OCI-LY1 (cell line): Measurements from ENCODE around the gene RSPH1.

ENCODE experiments used
- H2AFZ ChIP-seq: fragments of 200-600 bp; sonication (generic), shearing (Covaris generic); 2 replicates; pipeline ENCODE4 v1.6.0; 2014; ENCODE audit warnings: antibody characterized with exemption, mild to moderate bottlenecking, low read length
- H3F3A ChIP-seq: fragments of 200-600 bp; sonication (generic), shearing (Covaris generic); 2 replicates; pipeline ENCODE4 v1.6.0; 2014; ENCODE audit warnings: mild to moderate bottlenecking, antibody characterized with exemption, low read length, moderate library complexity; ENCODE audit not compliant: insufficient read depth
- H3K27ac ChIP-seq: fragments of 200-600 bp; sonication (generic); 2 replicates; pipeline ENCODE4 v1.5.1; 2014; ENCODE audit warnings: low read length, mixed run types, mild to moderate bottlenecking, low read depth; ENCODE audit not compliant: poor library complexity, severe bottlenecking
- H3K27me3 ChIP-seq: fragments of 200-600 bp; sonication (generic); 2 replicates; pipeline ENCODE4 v1.6.0; 2014; ENCODE audit warnings: antibody characterized with exemption, mild to moderate bottlenecking, low read length, moderate library complexity; ENCODE audit not compliant: insufficient read depth
- H3K36me3 ChIP-seq: fragments of 200-600 bp; sonication (generic); 2 replicates; pipeline ENCODE4 v1.6.1; 2014; ENCODE audit warnings: mild to moderate bottlenecking, antibody characterized with exemption, low read length, moderate library complexity, mixed read lengths; ENCODE audit not compliant: insufficient read depth
- H3K4me1 ChIP-seq: fragments of 200-600 bp; sonication (generic); 2 replicates; pipeline ENCODE4 v1.5.1; 2014; ENCODE audit warnings: mild to moderate bottlenecking, low read length, moderate library complexity; ENCODE audit not compliant: insufficient read depth, severe bottlenecking
- H3K4me2 ChIP-seq: fragments of 200-600 bp; sonication (generic), shearing (Covaris generic); 2 replicates; pipeline ENCODE4 v1.6.1; 2014; ENCODE audit warnings: low read length
- H3K4me3 ChIP-seq: fragments of 200-600 bp; sonication (generic); 2 replicates; pipeline ENCODE4 v1.5.1; 2014; ENCODE audit warnings: low read length, low read depth, mild to moderate bottlenecking, mixed read lengths; ENCODE audit not compliant: poor library complexity, severe bottlenecking
- H3K79me2 ChIP-seq: fragments of 200-600 bp; shearing (Covaris generic); 2 replicates; pipeline ENCODE4 v1.6.1; 2016; ENCODE audit warnings: mixed run types, low read length, mixed read lengths; ENCODE audit not compliant: insufficient read depth
- H3K9ac ChIP-seq: fragments of 200-600 bp; sonication (generic), shearing (Covaris generic); 2 replicates; pipeline ENCODE4 v1.6.1; 2014; ENCODE audit warnings: mild to moderate bottlenecking, low read length, mixed read lengths
- H3K9me2 ChIP-seq: fragments of 200-600 bp; sonication (generic), shearing (Covaris generic); 2 replicates; pipeline ENCODE4 v1.6.1; 2014; ENCODE audit warnings: low read depth, mild to moderate bottlenecking, low read length, mixed read lengths
- H3K9me3 ChIP-seq: fragments of 200-600 bp; shearing (Covaris generic); 2 replicates; pipeline ENCODE4 v1.6.1; 2014; ENCODE audit warnings: low read length, mixed read lengths
- H4K20me1 ChIP-seq: fragments of 200-600 bp; sonication (generic), shearing (Covaris generic); 2 replicates; pipeline ENCODE4 v1.6.0; 2016; ENCODE audit warnings: mild to moderate bottlenecking, low read length; ENCODE audit not compliant: insufficient read depth
- EZH2 ChIP-seq: fragments of 200-600 bp; sonication (generic), shearing (Covaris generic); IDR thresholded peaks from 2 replicates; pipeline ENCODE4 v1.8.0; 2017; ENCODE audit warnings: borderline replicate concordance, mixed run types, mild to moderate bottlenecking, antibody characterized with exemption, low read length, moderate library complexity, mixed read lengths
- TF ChIP-seq, protein P1 (sequence below): fragments of 200-600 bp; sonication (generic), shearing (Covaris generic); IDR thresholded peaks from 2 replicates; pipeline ENCODE4 v1.5.1; 2017; ENCODE audit warnings: mild to moderate bottlenecking, antibody characterized with exemption, low read length, moderate library complexity, mixed read lengths

Gene RSPH1

DNA sequence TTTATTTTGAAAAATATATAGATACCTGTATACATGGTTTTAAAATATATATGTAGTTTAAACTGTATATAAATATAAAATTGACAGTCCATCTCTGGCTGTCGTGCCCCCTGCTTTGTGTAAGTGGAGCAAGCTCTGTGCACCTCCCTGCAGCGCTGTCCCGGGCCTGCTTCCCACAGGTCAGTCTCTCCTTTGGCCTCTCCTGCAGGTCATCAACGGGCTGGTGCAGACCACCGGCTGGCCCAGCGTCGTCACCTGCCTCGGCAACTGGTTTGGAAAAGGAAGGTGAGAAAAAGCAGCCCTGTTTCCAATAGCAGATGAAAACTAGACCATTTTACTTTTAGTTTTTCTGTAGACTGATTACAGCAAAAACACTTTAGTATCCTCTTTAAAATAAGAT is 46.2 kb upstream of the RSPH1 start:
- Histone ChIP-seq H3K9me2 (no peaks in the 10 kb centered on the region), H4K20me1 (no peaks in the 10 kb centered on the region), H3K79me2 (no peaks in the 10 kb centered on the region), H3K9me3 (no peaks in the 10 kb centered on the region), H3K36me3 (peaks cover 20% of the 10 kb centered on the region; the same call in 1 of the 2 replicates), H3K27me3 (no peaks in the 10 kb centered on the region), H2AFZ (no peak overlapping the region), H3K4me3 (no peak overlapping the region), H3K27ac (no peak overlapping the region), H3K9ac (no peak overlapping the region), H3K4me1 (peaks cover 30% of the 10 kb centered on the region), H3K4me2 (no peak overlapping the region), H3F3A (no peaks in the 10 kb centered on the region)
- no peak for TF ChIP-seq EZH2
- TF ChIP-seq, protein P1, sequence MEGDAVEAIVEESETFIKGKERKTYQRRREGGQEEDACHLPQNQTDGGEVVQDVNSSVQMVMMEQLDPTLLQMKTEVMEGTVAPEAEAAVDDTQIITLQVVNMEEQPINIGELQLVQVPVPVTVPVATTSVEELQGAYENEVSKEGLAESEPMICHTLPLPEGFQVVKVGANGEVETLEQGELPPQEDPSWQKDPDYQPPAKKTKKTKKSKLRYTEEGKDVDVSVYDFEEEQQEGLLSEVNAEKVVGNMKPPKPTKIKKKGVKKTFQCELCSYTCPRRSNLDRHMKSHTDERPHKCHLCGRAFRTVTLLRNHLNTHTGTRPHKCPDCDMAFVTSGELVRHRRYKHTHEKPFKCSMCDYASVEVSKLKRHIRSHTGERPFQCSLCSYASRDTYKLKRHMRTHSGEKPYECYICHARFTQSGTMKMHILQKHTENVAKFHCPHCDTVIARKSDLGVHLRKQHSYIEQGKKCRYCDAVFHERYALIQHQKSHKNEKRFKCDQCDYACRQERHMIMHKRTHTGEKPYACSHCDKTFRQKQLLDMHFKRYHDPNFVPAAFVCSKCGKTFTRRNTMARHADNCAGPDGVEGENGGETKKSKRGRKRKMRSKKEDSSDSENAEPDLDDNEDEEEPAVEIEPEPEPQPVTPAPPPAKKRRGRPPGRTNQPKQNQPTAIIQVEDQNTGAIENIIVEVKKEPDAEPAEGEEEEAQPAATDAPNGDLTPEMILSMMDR: no peak

DNA sequence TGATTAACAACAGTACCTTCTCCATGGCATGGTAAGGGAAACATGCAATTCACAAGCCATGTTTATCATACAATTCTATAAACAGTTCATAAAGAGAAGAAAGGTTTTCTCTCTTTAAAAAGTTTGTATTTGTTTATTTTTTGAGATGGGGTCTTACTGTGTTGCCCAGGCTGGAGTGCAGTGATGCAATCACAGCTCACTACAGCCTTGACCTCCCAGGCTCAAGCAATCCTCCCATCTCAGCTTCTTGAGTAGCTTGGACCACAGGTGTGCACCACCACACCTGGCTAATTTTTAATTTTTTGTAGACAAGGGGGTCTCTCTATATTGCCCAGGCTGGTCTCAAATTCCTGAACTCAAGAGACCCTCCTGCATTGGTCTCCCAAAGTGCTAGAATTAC is 45.6 kb upstream of the RSPH1 start:
- Histone ChIP-seq H3F3A (no peaks in the 10 kb centered on the region), H2AFZ (no peak overlapping the region), H3K27ac (no peak overlapping the region), H3K9me3 (no peaks in the 10 kb centered on the region), H3K4me3 (no peak overlapping the region), H3K27me3 (no peaks in the 10 kb centered on the region), H3K4me2 (no peak overlapping the region), H3K36me3 (peaks cover 15% of the 10 kb centered on the region; the same call in 1 of the 2 replicates), H3K9ac (no peak overlapping the region), H3K79me2 (no peaks in the 10 kb centered on the region), H3K4me1 (peaks cover 35% of the 10 kb centered on the region), H4K20me1 (no peaks in the 10 kb centered on the region), H3K9me2 (no peaks in the 10 kb centered on the region)
- TF ChIP-seq EZH2: no peak

DNA sequence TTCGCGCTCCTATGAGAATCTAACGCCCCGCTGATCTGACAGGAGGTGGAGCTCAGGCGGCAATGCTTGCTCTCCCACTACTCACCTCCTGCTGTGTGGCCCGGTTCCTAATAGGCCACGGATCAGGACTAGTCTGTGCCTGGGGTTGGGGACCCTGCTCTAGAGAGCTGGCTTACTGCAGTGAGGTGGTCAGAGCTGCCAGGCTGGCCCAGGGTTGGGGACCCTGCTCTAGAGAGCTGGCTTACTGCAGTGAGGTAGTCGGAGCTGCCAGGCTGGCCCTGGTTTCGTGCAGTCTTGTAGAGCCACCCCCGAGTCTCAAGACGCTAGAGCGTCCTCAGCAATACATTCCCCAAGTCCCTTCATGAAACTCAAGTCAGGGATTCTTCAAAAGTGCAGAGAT is 45.1 kb upstream of the RSPH1 start:
- H3K4me3 ChIP-seq: no peak overlapping the region
- H2AFZ ChIP-seq: no peak overlapping the region
- no peak overlapping the region for H3K27ac ChIP-seq
- no peaks in the 10 kb centered on the region for H3K27me3 ChIP-seq
- H3K36me3 ChIP-seq: peaks cover 12% of the 10 kb centered on the region; the same call in 1 of the 2 replicates
- no peak overlapping the region for H3K9ac ChIP-seq
- no peaks in the 10 kb centered on the region for H3F3A ChIP-seq
- H3K9me2 ChIP-seq: no peaks in the 10 kb centered on the region
- H4K20me1 ChIP-seq: no peaks in the 10 kb centered on the region
- H3K9me3 ChIP-seq: no peaks in the 10 kb centered on the region
- no peak overlapping the region for H3K4me2 ChIP-seq
- peaks cover 40% of the 10 kb centered on the region for H3K4me1 ChIP-seq
- no peaks in the 10 kb centered on the region for H3K79me2 ChIP-seq
- TF ChIP-seq, protein P1: no peak
- TF ChIP-seq EZH2: no peak

DNA sequence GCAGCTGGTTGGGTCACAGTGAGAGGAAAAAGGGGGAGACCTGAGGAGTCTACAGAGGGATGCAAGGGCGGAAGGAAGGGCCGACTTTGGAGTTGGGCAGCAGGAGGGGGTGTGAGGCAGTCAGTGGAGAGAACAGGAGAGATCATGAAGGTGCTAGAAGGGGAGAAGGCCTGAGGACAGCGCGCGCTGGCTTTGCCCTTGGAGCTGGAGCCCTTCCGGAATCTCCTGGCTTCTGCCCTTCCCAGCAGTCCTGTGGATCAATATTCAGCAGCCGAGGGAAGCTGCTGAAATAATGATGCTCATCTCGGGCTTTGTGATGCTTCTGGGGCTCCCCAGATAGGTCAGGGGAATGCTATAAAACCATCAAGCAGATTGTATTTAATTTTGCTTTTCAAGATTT is 44.4 kb upstream of the RSPH1 start:
- Histone ChIP-seq H3K9me3 (no peaks in the 10 kb centered on the region), H3K4me2 (no peak overlapping the region), H3K9me2 (no peaks in the 10 kb centered on the region), H3F3A (no peaks in the 10 kb centered on the region), H4K20me1 (no peaks in the 10 kb centered on the region), H3K27ac (no peak overlapping the region), H3K9ac (no peak overlapping the region), H3K4me1 (peaks cover 45% of the 10 kb centered on the region), H2AFZ (no peak overlapping the region), H3K79me2 (no peaks in the 10 kb centered on the region), H3K36me3 (peaks cover 4% of the 10 kb centered on the region; the same call in 1 of the 2 replicates), H3K27me3 (no peaks in the 10 kb centered on the region), H3K4me3 (no peak overlapping the region)
- no peak for TF ChIP-seq EZH2
- TF ChIP-seq, protein P1: no peak
